ENCODE measurements around the gene OR2T1. TPM values are rescaled to one million over a fixed set of nuclear protein-coding genes. Genes with fewer than 3 reads are reported as not detected.

Gene OR2T1
- total and polyA plus RNA-seq, 2 of the 8 experiments (the other 6 are each of a cell fraction or from before 2014, with no cell fraction given): not detected

DNA sequence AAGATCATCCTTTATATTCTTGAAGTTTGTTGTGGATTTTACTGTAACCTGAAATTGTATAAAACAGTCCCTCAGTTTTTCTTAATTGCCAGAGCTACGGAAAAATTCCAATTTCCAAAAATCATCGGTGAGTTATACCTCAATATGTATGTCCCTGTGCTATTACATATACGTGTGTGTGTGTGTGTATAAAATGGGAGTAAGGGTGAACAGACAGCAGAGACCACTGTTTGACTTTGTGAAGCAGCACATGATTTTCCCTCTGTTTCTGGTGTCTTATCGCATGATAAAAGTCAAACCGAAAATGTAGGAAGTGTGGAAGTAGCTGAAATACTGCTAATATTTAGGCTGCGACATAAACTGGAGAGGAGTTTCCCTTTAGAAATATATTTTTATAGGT lies 1.2 kb downstream of the OR2T1 start (continued):
- TF ChIP-seq, protein P1, sequence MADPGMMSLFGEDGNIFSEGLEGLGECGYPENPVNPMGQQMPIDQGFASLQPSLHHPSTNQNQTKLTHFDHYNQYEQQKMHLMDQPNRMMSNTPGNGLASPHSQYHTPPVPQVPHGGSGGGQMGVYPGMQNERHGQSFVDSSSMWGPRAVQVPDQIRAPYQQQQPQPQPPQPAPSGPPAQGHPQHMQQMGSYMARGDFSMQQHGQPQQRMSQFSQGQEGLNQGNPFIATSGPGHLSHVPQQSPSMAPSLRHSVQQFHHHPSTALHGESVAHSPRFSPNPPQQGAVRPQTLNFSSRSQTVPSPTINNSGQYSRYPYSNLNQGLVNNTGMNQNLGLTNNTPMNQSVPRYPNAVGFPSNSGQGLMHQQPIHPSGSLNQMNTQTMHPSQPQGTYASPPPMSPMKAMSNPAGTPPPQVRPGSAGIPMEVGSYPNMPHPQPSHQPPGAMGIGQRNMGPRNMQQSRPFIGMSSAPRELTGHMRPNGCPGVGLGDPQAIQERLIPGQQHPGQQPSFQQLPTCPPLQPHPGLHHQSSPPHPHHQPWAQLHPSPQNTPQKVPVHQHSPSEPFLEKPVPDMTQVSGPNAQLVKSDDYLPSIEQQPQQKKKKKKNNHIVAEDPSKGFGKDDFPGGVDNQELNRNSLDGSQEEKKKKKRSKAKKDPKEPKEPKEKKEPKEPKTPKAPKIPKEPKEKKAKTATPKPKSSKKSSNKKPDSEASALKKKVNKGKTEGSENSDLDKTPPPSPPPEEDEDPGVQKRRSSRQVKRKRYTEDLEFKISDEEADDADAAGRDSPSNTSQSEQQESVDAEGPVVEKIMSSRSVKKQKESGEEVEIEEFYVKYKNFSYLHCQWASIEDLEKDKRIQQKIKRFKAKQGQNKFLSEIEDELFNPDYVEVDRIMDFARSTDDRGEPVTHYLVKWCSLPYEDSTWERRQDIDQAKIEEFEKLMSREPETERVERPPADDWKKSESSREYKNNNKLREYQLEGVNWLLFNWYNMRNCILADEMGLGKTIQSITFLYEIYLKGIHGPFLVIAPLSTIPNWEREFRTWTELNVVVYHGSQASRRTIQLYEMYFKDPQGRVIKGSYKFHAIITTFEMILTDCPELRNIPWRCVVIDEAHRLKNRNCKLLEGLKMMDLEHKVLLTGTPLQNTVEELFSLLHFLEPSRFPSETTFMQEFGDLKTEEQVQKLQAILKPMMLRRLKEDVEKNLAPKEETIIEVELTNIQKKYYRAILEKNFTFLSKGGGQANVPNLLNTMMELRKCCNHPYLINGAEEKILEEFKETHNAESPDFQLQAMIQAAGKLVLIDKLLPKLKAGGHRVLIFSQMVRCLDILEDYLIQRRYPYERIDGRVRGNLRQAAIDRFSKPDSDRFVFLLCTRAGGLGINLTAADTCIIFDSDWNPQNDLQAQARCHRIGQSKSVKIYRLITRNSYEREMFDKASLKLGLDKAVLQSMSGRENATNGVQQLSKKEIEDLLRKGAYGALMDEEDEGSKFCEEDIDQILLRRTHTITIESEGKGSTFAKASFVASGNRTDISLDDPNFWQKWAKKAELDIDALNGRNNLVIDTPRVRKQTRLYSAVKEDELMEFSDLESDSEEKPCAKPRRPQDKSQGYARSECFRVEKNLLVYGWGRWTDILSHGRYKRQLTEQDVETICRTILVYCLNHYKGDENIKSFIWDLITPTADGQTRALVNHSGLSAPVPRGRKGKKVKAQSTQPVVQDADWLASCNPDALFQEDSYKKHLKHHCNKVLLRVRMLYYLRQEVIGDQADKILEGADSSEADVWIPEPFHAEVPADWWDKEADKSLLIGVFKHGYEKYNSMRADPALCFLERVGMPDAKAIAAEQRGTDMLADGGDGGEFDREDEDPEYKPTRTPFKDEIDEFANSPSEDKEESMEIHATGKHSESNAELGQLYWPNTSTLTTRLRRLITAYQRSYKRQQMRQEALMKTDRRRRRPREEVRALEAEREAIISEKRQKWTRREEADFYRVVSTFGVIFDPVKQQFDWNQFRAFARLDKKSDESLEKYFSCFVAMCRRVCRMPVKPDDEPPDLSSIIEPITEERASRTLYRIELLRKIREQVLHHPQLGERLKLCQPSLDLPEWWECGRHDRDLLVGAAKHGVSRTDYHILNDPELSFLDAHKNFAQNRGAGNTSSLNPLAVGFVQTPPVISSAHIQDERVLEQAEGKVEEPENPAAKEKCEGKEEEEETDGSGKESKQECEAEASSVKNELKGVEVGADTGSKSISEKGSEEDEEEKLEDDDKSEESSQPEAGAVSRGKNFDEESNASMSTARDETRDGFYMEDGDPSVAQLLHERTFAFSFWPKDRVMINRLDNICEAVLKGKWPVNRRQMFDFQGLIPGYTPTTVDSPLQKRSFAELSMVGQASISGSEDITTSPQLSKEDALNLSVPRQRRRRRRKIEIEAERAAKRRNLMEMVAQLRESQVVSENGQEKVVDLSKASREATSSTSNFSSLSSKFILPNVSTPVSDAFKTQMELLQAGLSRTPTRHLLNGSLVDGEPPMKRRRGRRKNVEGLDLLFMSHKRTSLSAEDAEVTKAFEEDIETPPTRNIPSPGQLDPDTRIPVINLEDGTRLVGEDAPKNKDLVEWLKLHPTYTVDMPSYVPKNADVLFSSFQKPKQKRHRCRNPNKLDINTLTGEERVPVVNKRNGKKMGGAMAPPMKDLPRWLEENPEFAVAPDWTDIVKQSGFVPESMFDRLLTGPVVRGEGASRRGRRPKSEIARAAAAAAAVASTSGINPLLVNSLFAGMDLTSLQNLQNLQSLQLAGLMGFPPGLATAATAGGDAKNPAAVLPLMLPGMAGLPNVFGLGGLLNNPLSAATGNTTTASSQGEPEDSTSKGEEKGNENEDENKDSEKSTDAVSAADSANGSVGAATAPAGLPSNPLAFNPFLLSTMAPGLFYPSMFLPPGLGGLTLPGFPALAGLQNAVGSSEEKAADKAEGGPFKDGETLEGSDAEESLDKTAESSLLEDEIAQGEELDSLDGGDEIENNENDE (IDR thresholded peaks at IDR 0.05; ENCODE audit: insufficient replicate concordance, low read length): no peak
- TF ChIP-seq RAD21 (IDR thresholded peaks at IDR 0.05 in 1 of 2, conservative IDR thresholded peaks at IDR 0.05 in 1 of 2; ENCODE audit: low read depth in 2 of 2, low read length in 2 of 2) (no peak), RFX5 (IDR thresholded peaks at IDR 0.05; ENCODE audit: borderline replicate concordance, low read depth, low read length) (no peak), CREB1 (IDR thresholded peaks at IDR 0.05) (no peak), JUND (IDR thresholded peaks at IDR 0.05; ENCODE audit: low read length) (no peak), ASH2L (IDR thresholded peaks at IDR 0.05; ENCODE audit: low read length) (no peak), POLR2A (IDR thresholded peaks at IDR 0.05; ENCODE audit: control extremely low read depth in 1 of 2, low read depth in 2 of 2, low read length in 2 of 2) (no peak), CBX5 (IDR thresholded peaks at IDR 0.05; ENCODE audit: low read depth, low read length) (no peak)
